PC-9 (cell line): ENCODE results near the gene MTOR.

Experiments used
- EZH2 ChIP-seq: fragments of 200-600 bp; sonication (generic); IDR thresholded peaks from 2 replicates; pipeline ENCODE4 v1.8.0; 2017; ENCODE audit warnings: antibody characterized with exemption, low read depth
- TF ChIP-seq, protein P1 (sequence below): fragments of 200-600 bp; sonication (generic); conservative IDR thresholded peaks from 2 replicates; pipeline ENCODE4 v1.6.1; 2017; ENCODE audit warnings: mixed run types, antibody characterized with exemption, mild to moderate bottlenecking, moderate library complexity

DNA sequence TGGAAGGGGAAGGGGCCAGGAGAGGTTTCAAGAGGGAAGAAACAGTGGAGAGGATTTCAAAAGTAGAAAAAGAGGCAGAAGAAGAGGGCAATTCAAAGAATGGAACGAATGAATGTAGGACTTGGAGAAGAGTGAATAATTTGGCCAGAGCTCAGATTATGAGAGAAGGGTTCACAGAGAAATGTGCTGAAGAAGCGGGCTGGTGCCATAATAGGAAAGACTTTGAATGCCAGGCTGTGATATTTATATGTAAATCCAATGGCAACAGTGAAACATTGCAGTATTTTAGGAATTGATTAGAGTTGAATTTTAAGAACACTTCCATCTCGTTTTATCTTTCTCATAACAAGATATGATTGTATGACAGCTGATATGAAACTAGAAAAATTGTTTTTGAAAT, 109.2 kb downstream of the MTOR start:
- TF ChIP-seq, protein P1, sequence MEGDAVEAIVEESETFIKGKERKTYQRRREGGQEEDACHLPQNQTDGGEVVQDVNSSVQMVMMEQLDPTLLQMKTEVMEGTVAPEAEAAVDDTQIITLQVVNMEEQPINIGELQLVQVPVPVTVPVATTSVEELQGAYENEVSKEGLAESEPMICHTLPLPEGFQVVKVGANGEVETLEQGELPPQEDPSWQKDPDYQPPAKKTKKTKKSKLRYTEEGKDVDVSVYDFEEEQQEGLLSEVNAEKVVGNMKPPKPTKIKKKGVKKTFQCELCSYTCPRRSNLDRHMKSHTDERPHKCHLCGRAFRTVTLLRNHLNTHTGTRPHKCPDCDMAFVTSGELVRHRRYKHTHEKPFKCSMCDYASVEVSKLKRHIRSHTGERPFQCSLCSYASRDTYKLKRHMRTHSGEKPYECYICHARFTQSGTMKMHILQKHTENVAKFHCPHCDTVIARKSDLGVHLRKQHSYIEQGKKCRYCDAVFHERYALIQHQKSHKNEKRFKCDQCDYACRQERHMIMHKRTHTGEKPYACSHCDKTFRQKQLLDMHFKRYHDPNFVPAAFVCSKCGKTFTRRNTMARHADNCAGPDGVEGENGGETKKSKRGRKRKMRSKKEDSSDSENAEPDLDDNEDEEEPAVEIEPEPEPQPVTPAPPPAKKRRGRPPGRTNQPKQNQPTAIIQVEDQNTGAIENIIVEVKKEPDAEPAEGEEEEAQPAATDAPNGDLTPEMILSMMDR = no peak
- no peak for TF ChIP-seq EZH2
